Activated T-cell treated with anti-CD3 and anti-CD28 coated beads for 24 hours (primary cell): ENCODE results near the gene FRS3.
A peak's percentile ranks its signal among the peaks of the same experiment; 100 is the strongest.

ENCODE experiments used
- DNase-seq: peaks from one replicate; pipeline ENCODE4 v3.0.0-alpha.2; 2020; ENCODE audit warnings: low read depth

Gene FRS3

DNA sequence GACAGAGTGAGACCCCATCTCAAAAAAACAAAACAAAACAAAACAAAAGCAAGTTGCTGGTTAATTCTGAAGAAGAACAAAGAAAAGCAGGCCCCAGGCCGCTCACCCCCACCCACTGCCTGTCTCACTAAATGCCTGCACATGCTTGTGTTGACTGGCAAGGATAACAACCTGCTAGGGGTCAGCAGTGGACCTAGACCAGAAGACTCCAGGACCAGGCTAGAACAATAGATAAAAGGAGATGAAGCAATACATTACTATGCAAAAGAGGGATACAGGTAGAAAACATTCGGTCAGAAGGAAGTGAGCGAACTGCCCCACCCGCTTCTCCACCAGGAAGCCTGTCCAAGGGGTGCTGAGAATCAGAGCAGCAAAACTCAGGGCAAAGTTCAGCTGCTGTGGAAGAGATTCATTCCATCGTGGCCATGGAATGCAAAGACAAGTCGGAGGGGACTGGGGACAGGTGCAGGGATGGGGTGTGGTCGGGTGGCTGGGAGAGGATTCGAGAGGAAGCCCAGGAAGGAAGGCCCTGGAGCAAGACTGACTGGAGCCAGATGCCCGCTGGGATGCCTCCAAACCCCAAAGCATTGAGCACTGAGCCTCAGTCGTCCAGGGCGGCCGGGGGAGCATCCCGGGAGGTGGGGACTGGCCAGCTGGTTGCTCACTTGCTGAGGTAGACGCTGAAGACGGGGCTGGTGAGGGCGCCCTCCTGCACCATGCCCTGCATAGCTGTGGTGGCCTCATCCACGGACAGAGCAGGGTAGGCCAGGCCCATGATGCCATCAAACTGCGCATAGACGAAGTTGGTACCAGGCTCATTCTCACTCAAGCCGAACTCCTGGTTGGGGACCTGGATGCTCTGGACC lies 37.8 kb downstream of the FRS3 start:
- DNase-seq: no peak

DNA sequence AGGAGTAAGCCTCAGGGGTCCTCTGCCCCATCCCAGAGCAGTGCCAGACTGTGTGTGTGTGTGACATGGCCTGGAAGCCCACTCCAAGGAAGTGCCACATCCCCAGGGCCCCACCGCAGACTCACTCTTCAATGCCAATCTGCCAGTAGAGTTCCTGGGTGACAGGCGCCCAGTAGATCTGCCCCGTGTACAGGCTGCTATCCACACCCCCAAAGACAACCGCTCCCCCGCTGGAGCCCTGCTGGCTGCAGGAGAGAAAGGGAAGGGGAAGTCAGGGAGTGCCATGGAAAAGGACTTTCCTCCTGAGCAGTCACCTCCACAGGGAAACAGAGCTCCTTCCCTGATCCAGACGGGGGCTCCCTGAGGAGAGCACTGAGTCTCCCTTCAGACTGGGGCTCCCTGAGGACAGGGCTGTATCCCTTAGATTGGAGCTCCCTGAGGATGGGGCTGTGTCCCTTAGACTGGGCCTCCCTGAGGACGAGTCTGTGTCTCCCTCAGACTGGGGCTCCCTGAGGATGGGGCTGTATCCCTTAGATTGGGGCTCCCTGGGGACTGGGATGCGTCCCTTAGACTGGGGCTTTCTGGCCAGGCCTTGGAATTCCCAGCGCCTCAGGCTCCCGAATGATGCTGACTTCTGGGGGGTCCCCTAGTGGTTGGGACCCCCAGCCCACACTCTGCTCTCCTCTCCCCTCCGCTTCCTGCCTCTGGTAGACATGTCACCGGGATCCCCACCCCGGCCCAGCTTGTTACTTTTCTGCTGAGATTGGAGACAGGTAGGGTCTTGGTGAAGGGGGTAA lies 39.1 kb downstream of the FRS3 start:
- no peak for DNase-seq

DNA sequence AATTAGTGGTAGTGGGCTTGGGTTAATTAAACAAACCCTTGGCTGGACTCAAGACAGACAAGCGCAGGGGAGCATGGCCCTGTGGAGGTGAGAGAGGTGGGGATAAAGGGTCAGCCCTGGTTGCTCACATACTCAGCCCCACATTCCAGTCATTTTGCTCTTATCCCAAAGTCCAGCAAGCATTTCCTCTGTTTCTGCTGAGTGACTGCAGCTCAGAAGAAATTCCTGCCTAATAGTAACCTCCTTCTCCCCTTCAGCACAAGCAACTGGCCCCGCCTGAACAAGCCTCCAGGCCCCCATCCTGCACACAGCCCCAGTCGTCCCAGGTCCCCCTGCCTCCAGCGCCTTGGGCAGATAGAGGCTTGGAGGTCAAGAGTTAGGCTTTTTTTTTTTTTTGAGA lies 40.7 kb downstream of the FRS3 start:
- no peak for DNase-seq

DNA sequence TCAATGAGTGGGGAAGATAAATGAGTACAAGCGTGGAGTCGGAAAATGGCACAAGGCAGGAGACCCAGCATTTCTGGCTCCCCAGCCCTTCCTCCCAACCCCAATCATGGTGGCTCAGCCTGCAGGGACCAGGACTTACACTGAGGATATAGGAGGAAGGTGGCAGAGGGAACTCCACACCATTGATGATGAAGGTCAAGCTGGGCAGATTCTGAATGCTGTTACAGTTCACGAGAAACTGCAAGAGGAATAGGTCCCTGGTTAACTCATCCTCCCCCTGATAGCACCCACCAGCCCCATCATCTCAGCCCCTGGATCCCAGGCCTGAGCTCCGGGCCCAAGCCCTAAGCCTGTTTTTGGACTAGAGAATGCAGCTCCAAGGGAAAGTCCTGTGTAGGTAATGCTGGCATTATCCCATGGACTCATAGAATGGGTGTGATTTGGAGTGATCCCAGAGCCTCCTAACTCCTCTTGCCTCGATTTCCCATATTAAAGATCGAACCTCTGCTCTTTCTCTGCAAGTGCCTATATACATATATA lies 42.0 kb downstream of the FRS3 start:
- DNase-seq: no peak

DNA sequence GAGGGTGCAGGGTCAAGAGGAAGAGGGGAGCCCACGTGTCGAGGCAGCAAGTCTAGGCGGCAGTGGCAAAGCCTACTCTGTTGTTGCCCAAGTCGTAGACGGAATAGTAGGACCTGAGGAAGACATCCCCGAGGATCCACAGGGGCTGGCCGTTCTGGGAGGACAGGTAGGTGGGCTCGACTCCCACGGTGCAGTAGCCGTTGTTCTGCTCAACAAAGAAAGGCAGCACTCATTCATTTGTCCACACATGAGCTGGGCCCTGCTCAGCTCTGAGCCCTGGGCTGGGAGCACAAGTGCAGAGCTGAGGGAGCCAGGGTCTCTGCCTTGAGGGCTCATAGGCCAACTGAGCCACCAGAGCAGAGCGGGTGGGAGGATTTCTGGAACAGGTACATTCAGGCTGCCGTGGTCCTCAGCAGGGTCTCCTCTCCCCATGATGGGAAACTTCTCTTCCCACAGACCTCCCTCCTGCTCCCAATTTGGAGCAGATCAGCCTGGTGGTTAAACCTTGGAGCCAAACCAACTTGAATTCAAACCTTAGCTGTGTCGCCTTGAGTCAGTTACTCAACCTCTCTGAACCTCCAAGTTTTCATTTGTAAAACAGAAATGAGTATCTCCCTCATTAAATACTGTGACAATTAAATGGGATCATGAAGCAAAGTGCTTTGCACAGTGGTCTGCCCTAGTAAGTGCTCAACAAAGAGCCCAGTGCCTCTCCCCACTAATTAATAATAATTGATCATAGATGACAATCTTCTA lies 42.7 kb downstream of the FRS3 start:
- DNase-seq: no peak

DNA sequence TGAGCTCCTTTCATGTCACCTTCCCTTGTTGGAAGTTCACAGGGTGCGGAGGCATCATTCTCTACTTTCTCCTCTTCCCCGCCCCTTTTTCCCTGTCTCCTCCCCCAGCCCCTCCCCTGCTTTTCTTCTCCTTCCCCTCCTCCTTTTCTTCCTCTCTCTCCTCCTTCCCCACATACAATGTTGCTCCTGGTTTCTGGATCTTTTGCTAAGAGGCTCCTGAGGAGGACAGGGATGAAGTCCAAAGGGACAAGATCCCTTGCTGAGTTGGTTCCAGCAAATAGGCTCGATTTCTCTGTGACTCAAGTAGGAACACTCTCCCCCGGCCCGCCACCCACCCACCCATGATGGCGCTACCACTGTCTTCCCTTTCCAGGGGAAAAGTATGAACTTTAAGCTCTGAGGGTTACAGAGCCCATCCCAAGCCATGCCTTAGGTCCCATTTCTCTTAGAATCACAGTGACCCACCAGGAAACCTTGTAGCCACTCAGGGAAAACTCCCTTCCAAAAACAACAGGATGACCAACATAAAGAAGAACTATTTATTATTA lies 43.4 kb downstream of the FRS3 start:
- DNase-seq: no peak

DNA sequence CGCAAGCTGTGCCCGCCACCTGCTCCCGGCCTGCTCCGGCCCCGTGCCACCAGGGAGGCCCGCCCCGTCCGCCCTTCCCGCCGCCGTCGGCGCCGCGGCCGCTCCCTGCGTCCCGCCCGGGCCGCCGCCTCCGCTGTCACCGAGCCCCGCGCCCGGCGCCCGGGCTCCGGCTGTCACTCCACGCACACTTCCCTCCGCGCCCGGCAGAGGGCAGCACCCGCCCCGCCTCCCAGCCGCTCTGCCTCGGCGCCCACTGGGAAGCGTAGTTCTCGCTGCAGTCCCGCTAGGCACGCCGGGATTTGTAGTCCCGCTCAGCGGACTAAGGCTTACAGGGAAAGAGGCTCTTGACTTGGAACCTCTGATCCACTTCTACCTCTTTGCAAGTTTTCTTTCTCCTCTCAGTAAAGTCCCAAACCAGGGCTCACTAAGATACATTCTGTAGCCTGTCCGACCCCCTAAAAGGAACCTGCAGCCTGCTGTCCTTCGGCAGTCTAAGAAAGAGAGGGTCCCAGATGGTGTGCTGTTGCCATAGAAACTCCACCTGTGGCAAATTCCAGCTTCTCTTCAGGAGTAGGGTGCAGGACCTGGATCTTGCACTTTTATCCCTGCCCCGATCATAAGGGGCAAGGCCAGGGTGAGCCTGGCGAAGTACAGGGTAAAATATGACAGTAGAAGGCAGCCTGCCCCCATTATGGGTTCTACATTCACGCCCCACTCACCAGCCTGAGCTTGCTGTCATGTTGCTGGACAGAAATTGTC lies 44.1 kb downstream of the FRS3 start, which contains the start of gene TFEB:
Gene TFEB (minus strand): TSS at position 182 of the 759 bp plus-strand sequence. CDS start 44,395 bp downstream, outside the sequence.
- peak; percentile 92 for DNase-seq

DNA sequence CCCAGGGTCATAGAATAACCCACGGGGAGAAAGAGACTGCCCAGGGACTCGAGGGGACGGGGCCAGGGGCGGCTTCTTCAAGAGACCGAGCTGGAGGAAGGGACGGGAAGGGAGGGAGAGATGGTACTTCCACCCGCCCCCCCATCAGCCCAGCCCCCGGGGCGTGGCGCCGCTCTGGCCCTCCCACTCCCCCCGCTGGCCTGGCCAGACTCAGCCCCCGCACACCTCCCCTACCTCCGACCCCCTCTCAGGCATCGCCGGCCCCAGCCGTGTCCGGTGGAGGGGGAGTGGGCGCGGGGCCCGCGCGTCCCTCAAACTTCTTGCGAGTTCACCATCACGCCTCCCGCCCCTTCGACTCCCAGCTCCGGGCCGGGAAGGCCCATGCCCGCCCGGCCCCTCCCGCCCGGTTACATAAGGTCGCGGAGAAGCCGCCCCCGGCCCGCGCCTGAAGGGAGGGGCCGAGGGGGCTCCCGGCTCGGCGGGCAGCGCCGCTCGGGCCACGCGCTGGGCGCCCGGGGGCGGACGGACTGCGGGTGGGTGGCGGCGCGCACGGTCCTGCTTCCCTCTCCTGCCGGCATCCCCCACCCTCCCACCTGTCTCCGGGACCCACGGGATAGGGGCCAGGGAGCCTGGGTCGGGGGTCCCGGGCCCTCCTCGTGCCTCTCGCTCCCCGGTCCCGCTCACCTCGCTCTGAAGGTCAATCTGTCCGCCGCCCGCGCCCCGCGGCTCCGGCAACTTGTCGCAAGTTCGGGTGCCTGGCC lies 44.9 kb downstream of the FRS3 start:
- DNase-seq: peak; percentile 46

DNA sequence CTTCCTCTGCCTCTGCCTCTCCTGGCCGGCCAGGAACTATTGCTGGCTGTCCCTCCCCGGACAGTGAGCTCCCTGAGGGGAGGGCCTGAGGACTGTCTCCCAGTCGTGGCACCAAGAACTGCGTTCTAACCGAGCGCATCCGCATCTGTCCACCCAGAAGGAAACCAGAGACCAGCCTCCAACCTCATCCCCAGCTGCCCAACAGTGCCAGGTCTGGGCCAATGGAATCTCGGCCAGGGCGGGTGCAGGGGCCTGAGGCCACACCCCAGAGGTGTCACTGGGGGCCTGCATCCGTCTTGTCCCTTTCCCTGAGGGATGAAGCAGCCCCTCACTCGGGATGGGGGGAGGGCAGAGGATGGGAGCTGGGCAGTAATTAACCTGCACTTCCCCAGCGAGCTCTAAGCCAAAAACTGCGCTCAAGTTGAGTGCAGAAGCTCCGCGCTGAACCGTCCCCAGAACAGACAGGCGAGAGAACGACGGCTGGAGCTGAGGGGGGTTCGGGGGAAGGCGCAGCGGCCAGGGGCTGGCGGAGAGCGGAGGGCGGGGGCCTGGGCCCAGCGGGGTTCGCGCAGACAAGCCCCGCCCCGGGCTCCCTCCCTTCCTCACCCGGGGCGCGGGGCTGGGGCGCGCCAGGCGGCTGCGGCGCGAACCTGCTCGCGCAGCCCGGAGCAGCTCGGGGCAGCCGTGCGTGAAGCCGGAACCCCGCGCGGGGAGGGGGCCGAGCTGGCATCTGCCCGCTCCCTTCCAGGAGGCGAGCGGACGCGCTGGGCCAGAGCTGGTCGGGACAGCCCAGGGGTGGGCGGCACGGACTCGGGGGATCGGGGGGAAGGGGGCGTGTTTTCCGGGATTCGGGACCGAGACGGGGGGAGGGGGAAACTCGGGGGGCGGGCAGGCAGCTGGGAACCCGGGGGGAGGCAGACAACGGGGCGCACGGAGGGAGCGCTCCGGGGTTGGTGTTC lies 45.7 kb downstream of the FRS3 start:
- DNase-seq: peak; percentile 39

DNA sequence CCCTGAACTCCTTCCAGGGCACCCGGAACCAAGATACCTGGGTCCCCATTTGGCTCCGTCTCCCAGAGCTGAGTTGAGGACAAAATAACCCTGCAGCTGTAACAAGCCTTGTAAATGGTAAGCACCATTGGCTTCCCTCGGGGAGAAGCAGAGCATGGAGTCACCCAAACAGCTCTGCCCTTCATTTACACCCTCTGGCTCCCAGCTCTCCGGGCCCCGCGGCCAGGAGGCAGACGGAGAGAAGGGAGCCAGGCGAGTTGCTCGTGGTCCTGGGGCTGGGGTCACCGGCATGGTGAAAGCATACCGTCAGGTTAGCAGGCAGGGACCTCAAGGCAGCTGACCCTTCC lies 46.4 kb downstream of the FRS3 start:
- no peak for DNase-seq

DNA sequence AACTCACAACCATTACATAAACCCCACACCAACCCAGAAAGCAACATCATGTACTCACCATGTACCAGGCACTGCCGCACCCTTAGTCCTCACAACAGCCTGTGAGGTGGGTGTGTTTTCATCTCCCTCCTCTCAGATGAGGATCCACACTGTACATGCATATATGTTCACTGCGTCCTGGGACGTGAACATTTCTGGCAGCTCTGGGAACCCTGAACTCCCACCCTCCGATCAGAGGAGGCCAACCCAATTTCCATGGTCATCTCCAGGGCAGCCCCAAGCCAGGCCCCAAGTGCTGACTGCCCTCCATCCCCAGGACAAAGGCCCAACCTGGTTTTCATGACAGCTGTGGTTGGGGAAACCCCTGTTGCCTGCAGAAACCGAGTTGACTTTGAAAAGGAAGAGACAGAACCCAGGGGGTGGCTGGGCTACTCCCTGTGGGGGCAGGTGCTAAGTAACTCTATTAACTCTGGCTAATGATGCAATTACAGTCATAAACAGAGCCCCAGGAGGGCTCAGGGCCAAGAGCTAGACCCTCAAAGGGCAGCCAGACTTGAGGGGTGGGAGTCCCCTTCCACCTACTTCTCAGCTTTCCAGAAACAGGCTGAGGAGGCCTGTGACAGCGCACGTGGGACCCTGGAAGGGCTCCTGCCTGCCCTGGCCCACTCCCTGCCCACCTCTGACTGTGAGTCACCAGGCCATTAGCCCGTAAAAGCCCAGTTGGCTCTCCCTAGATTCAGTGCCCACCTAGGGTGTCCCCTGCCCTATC lies 46.9 kb downstream of the FRS3 start:
- peak; percentile 32 for DNase-seq

DNA sequence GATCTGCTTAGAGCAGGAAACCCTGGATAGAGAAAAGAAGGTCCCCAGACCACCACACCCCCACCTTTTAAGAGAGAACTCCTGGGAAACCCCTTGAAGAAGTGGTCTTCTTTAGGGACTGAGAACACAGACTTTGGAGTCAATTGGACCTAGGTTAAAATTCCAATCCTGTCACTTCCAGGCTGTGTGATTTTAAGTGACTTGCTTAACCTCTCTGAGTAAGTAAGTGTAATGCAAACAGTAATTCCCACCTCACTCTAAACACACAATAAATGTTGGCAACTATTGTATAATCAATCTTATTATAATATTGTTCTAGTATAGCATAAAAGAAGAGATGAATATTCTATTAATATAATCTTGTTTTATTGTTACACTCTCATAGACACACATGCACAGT lies 47.6 kb downstream of the FRS3 start:
- DNase-seq: no peak

DNA sequence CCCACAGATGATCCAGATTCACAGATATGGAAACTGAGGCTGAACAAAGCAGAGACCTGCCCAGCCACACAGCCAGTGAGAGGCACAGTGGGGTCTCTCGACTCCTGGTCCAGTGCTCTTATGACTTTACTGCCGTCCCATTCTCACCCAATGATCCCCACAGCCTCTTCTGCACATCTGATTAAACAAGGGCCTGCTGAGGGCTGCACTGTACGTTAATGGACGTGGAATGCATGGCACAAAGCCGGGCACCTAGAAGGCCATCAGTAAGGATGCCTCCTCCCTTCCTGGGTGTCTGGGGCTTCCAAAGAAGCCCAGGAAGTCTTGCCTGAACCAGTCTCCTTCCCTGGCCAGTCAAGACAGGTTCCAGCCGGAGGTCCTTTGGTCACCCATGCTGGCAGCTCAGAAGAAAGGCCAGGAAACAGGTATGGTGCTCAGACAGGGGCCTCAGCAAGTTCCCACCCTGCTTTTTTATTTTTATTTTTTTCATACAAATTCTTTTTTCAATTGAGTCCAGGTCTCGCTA lies 48.1 kb downstream of the FRS3 start:
- no peak for DNase-seq

DNA sequence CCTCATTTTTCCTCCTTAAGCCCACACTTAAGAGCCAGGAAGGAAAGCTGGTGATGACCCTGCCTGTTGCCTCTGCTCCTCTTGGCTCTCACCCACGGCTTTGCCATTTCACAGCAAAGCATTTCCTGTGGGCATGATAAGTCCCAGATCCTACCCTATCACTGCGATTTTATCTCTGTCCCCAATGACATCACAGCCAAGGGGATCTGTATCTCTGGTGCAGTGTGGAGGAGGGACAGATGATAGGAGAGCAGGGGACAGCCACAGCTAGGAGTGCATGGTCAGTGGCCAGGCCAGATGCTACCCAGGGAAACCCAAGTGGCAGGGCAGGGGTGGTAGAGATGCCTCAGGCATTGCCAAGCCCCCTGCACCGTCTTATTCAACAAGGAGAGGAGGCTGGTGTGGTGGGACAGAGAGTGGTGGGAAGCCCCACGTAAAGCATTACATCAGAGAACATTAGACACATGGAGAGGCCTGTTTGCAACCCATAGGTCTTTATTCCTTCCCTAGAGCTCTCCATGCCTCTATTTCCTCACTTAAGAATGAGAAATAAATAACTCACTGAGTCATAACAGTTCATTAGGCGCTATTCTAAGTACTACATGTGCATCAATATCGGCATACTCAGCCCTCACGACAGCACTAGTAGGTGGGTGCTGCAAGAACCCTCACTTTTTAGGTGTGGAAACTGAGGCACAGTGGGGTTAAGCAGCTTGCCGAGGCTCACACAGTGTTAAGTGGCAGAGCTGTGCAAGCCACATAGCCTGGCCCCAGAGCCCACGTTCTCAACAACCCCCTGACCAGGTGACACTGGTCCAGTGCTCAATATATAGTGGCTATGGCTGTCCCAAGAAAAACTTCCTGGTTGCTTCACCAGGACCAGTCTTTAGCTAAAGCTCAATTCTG lies 48.9 kb downstream of the FRS3 start:
- no peak for DNase-seq

DNA sequence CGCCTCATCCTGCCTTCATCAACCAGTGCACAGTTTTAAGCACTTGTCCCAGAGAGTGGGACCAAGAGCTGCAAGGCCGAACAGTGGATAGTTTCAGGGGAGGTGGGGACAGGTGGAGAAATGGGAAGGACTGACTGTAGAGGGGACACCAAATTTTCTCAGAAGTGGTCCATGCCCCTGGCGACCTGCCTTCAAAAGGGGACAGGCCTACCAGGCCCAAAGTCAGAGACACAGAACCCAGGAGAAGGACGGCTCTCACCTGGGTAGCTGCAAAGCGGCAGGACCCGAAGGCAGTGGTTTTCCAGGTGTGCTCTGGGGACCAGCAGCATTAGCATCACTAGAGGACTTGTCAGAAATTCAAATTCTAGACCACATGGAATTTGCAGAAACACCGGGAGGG lies 50.1 kb downstream of the FRS3 start:
- no peak for DNase-seq

DNA sequence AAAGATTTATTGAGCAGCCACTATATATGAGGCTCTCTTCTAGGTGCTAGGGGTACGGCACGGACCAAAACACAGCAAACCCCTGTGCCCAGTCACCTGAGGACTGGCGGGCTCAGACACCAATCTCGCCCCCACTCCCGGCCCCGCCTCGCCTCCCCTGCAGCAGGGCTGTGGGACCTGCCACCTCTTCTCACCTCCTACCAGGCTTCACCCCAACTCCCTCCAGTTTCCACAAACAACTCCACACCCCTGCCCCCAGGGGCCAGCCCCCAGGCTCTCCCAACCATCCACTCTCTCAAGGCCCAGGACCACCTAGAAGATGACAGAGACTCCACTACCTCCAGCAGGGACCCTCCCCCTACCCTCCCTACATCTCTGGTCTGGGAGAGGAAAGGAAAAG lies 50.7 kb downstream of the FRS3 start:
- DNase-seq: no peak
